T1000 (cell line): ENCODE measurements around the gene TTLL5.
"Not testable (repeated sequence)": the region's sequence is repeated elsewhere in the genome, so short reads cannot be mapped to it uniquely, and the experiment has no call there.

ENCODE experiments used
- DNase-seq: peaks from one replicate; lab custom pipeline; 2025; ENCODE audit warnings: mixed read lengths; lab: John Stamatoyannopoulos, UW

The TTLL5 gene

DNA sequence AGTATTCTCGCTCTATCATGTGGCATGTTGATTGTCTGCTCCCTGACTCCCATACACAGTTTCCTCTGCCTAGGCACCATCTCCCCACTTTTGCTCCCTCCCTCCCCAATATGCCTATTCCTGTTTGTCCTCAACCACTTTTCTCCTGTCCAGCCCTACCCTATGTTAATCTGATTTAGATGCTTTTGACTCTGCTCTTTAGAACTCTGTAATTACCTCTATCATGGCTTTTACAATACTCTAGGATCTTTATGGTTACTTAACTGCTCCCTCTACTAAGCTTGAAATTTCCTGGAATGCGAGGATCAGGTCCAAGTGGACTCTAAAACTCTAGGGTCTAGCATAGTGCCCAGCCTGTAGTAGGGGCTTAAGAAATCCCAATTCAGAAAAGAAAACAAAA is 252.1 kb downstream of the TTLL5 start:
- DNase-seq = no peak

DNA sequence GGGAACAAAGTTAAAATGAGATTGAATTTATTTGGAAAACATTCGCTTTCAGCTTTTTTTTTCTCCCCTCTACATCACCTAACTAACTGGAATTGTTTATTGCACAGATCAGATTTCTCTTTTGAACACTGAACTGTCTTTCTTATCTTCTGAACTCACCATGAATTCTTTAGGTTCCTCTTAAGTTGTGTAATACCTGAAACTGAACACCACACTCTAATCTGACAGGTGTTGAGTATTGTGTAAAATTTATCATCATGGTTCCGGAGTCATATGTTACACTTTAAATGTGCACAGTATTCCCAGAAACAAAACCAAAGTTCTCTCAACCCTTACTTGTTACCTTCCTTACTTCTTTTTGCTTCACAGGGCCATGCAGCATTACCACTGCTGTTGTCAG is 254.0 kb downstream of the TTLL5 start:
- no peak for DNase-seq

DNA sequence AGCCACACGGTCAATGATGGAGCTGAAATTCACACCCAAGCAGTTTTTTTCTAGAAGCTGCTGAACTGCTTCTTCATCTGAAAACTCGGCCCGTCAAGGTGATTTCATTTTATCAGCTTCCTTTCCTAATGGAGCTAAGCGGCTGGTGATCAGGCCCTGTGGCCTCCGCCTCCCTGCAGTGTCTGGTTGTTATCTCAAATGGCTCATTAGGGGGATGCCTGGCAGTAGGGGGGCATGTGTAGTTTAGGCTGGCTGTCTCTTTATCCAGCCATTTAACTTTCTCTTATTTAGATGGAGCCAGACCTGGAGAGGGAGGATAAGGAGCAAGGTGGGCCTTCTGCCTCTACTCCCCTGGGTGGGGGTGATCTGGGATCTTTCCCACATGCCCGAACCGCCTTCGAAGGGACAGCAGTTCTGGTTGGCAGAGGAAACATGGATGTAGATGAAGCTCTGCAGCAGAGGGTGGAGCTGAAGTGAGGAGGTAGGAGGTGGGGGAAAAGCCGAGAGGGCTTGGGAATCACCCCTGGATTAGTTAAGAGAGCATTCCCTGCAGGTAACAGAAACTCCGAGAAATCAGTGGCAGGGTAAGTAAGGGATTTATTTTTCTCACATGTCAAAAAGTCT is 256.4 kb downstream of the TTLL5 start:
- no peak for DNase-seq

DNA sequence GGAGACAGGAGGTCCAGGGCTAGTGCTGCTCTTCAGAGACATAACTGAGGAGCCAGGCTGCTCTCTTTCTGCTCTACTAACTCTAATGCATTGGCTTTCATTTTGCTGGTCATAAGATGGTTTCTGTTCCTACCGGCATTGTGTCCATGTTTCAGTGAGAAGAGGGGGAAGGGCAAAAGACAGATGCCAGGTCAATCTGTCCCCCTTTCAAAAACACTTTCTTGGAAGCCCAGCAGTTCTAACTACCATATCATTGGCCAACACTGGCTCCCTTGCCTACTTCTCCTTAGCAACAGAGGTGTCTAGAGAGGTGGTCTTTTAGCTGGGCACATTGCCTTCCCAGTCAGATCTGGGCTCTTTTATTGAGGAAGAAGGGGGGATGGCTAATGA is 256.9 kb downstream of the TTLL5 start:
- DNase-seq = no peak

DNA sequence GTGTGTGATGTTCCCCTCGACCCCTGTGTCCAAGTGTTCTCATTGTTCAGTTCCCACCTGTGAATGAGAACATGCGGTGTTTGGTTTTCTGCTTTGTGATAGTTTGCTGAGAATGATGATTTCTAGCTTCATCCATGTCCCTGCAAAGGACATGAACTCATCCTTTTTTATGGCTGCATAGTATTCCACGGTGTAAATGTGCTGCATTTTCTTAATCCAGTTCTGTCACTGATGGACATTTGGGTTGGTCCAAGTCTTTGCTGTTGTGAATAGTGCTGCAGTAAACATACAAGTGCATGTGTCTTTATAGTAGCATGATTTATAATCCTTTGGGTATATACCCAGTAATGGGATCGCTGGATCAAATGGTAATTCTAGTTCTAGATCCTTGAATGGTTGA is 259.4 kb downstream of the TTLL5 start:
- not testable (repeated sequence) for DNase-seq

DNA sequence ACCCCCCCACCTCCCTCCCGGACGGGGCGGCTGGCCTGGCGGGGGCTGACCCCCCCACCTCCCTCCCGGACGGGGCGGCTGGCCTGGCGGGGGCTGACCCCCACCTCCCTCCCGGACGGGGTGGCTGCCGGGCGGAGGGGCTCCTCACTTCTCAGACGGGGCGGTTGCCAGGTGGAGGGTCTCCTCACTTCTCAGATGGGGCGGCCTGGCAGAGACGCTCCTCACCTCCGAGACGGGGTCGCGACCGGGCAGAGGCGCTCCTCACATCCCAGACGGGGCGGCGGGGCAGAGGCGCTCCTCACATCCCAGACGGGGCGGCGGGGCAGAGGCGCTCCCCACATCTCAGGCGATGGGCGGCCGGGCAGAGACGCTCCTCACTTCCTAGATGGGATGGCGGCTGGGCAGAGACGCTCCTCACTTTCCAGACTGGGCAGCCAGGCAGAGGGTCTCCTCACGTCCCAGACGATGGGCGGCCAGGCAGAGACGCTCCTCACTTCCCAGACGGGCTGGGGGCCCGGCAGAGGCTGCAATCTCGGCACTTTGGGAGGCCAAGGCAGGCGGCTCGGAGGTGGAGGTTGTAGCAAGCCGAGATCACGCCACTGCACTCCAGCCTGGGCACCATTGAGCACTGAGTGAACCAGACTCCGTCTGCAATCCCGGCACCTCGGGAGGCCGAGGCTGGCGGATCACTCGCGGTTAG is 264.2 kb downstream of the TTLL5 start:
- DNase-seq = not testable (repeated sequence)

DNA sequence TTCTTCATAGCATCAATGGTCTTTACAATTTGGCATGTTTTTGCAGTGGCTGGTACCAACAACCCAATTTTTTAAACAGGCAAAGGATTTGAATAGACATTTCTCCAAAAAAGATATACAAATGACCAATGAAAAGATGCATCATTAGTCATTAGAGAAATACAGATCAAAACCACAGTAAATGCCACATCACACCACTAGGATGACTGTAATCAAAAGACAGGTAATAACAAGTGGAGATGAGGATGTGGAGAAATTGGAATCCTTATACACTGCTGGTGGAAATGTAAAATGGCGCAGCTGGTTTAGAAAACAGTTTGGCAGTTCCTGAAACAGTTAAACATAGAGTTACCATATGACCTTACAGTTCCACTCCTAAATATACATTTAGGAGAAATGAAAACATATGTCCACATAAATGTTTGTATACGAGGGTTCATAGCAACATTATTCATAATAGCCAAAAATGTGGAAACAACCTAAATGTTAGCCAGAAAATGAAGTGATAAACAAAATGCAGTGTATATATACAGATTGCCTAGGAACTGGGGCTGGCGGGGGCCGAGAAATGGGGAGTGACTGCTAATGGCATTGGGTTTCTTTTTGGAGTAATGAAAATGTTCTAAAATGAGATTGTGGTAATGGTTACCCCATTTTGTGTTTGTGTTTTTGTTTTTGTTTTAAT is 265.5 kb downstream of the TTLL5 start:
- no peak for DNase-seq

DNA sequence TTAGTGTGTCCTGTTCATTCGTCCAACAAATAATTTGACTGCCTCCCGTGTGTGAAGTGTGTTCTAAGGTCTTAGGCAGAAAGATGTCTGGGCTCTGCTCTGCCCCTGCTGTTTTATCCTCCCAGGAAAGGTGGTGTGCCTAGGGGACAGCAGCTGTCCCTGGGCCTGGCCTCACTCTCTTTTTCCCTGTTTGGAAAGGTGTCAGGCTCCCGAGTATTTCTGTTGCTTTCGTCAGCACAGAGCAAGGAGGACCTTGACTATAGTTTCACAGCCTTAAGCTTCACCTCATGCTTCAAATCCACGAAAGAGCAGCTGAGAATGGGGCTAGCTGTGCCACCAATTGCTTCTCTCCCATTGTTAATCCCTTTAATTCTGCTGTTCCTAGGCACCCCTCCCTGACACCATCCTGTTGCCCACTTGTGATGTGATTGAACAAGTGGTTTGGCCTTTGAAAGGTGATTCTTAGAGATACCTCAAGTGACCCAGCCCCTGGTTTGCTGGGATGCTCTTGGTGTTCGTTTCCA is 266.6 kb downstream of the TTLL5 start:
- DNase-seq = no peak

DNA sequence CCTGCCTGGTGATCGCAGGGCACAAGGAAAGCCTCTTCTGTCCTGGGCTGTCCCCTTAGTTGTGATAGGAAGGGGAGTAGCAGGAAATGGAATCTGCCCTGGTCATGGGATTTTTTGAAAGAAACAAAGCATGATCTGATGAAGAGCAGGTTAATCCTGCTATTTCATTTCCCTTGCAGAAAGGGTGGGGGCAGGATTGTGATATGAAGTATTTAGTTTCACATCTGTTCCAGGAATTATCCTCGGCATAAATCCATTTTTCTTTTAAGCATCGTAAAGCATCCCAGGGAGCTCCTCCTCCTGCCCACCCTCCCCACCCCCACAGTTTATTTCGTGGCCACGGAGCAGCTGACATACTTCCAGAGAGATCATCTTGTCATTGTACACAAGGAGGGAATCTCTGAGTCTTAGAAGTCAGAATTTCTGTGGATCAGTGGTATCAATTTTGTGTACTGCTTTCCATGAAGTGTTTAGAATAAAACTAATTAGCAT is 267.7 kb downstream of the TTLL5 start:
- DNase-seq = no peak

DNA sequence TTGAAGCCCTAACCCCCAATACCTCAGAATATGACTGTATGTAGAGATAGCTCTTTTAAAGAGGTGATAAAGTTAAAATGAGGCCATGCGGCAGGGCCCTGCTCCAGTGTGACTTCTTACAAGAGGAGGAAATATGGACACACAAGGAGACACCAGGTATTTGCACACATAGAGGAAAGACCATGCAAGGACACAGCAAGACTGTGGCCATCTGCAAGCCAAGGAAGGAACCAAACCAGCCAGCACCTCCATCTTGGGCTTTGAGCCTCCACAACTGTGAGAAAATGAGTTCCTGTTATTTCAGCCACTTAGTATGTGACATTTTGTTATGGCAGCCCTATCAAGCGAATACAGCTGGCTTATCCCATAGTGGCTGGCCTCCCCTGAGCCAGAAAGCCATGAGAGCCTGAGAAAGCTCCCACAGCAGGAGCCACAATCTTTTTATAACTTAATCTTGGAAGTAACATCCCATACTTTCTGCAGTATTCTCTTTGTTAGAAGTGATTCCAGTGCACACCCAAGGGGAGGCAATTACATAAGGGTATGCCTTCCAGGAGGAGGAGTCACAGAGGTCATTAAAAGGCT is 272.8 kb downstream of the TTLL5 start:
- no peak for DNase-seq

DNA sequence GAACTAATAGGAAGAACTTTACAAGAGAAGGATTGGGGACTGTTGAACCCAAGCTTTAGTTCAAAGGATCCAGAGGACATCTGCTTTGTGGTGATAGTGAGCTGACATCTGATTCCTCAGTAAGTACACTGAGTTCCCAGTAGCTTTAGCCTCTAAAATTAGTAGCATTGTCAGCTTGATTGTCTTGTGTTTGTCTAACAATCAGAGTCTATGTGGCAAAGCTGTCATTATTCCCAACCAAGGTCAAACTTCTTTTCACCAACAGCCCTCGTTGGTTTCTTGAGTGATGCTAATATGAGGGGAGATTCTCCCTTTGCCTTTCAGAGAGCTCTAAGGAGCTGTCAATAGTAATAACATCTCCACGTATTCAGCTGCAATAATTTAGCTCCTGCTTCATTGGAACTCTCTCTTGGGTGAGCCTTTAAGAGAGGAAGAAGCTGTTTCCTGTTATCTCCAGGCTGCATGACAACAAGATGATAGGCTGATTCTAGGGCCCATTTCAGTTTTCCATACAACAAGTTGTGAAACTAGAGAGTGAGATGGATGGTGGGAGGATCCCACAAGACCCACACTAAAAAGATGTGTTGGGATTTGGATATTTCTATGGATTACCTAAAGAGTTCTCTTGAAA is 274.1 kb downstream of the TTLL5 start:
- no peak for DNase-seq

DNA sequence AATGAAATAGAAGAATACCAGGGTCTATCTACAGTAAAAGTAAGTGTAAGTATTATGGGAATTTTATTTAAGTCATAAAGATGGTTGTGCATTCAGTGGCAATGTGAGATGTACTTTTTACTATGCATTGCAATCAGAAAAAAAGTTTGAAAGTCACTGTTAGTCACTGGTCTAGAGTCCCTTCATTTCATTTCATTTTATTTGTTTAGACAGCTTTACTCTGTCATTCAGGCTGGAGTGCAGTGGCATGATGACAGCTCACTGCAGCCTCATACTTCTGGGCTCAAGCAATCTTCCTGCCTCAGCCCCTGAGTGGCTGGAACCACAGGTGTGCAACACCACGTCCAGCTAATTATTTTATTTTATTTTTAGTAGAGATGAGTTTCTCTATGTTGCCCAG is 278.2 kb downstream of the TTLL5 start:
- no peak for DNase-seq

DNA sequence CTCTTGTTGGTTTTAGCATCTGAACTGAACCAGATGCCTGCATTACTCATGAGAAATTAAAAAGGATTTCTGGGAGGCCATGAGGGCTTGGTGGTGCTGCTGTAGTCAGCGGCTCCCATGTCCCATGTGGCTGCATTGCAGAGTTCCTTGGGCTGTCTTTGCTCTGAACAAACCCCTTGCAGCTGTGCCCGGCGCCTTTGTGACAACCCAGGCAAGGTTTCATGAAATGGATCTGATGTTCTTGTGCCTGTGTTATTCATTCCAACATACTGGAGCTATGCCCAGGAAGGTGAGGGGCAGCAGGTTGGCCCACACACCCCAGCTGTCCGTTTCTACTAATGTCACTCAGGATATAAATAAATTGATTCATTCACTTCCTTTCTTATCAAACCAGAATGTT is 280.0 kb downstream of the TTLL5 start:
- DNase-seq = no peak

DNA sequence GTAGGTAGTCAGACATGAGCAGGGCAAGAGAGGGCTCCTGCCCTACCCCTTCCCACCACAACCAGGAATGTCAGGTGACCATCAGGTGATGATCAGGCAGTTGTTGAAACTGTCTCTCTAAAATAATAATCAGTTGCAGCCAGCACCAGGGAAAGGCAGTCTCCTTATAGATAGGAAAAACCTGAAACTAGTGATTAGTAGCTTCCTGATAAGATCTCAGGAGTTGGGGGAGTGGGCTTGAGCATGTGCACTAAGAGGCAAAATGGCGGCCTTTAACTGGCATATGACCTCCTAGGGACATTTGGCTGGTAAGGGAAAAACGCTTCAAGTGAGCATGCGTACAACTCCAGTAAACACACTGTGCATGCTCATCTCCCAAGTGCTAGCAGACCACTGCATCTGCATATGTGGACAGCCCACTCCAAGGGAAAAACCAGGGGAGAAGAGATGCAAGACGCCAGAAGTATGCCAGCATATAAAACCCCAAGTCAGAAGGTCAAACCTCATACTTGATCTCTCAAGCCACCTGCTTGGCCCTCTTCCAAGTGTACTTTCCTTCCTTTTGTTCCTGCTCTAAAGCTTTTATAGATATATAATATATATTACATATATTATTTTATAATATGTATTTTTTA is 283.7 kb downstream of the TTLL5 start:
- no peak for DNase-seq

DNA sequence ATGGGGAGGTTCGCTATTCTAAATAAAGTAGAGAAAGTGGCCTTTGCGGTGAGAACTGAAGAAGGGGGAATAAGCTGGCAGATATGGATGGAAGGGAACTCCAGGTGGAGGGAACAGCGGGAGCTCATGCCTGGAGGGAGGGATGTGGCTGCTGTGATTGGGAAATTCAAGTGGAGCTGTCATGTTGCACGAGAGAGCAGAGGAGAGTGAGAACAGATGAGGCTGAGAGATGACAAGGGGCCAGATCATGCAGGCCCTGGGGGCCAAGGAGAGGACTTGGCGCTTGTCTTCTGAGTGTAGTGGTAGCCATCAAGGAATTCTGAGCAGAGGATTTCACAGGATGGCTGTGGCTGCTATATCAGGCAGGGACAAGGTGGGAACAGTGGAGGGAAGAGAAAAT is 285.7 kb downstream of the TTLL5 start:
- no peak for DNase-seq

DNA sequence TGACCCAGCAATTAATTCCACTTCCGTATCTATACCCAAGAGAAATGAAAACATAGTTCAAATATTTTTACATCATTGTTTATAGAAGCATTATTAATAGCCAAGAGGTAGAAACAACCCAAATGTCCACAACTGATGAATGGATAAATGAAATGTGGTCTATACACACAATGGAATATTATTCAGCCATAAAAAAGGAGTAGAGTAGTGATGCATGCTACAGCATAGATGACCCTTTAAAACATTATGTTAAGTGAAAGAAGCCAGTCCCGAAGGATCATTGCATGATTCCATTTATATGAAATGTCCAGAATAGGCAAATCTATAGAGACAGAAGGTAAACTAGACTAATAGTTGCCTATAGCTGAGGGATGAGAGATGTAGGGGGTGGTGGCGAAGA is 291.4 kb downstream of the TTLL5 start:
- no peak for DNase-seq

DNA sequence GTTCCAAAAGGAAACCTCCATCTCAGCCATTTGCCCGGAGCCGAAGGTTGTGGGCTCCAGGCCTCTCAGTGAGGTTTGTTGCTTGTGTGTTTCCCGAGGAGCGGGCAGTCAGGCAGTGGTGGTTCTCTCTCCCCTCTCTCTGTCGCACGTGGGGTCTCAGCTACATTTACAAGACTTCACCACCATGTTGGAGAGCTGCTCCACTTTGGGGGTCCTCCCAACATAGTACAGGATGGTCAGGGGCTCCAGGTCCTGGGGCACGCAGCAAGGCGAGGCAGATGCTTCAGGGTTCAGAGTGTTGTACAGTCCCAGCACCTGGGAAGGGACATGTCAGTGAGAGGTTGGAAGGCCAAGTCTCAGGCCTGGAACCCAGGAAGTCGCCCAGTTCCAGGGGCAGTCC is 298.0 kb downstream of the TTLL5 start:
- no peak for DNase-seq

DNA sequence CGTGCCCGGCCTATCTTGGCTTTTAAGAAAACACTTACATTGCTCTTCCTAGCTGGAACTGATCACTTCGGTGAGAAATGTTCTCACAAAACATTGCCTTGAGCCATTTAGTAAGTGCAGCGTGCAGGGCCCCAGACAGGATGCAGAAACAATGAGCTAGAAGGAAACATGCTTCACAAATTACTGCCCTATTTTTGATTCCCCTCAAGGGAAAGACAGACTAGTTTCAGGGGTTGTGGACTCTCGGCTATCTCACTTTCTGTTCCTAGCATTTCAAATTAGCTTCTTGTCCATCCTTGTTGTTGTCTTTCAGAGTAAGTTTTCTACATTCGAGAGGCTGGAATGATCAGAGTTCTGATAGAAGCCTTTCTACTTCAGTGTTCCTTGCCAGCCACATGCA is 299.2 kb downstream of the TTLL5 start:
- no peak for DNase-seq

DNA sequence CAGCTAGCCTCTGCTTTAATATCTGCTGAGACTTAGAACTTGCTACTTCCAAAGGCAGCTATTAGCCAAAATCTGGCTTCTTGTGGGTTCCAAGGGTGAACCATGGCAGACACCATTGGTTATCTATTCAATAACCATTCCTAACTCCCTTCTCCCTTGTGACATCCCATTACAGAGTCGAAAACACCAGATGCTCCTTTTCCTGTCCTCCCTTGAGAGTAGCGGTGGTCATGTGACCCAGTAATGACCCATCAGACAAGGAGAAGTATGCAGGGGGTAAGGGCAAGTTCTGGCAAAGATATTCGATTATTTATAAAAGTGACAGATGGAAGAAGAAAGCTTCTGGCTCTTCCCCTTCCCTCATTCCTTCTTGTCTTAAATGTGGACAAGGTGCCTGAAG is 300.6 kb downstream of the TTLL5 start:
- DNase-seq = no peak

DNA sequence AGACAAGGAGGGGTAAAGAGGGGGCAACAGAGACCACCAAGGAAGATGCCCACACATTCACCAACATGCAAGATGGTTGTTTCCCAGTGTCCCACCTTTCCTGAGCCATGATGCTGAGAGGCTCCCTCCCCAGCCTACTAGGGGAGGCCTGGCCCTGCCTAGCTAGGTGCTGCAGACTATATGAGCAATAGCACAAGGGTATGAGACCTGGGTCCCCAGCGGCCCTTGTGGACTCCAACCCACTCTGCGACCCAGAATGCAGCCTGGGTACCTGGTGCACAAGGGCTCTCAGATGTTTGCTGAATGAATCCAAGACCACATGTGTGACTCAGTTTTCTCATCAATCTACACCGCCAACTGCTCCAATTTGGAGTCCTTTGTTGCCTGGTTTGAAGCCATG is 306.8 kb downstream of the TTLL5 start:
- no peak for DNase-seq

DNA sequence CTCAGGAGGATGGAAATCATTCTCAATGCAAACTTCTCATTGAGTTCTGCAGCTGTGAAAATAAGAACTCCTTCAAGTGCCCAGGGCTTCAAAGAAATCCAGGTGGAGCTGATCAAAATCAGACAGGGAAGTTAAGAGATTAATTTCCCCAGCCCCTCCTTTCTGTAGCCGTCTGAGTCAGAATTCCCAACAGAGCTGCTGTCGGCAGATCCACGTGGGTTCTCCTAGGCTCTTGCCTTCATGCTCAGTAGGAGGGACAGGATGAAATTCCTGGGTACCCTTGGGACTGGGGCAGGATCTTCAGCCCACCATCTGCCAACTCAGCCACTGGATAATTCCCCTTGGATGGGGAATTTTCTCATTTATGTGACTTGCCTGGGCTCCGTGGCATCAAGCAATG is 307.4 kb downstream of the TTLL5 start:
- peak; percentile 51 for DNase-seq

DNA sequence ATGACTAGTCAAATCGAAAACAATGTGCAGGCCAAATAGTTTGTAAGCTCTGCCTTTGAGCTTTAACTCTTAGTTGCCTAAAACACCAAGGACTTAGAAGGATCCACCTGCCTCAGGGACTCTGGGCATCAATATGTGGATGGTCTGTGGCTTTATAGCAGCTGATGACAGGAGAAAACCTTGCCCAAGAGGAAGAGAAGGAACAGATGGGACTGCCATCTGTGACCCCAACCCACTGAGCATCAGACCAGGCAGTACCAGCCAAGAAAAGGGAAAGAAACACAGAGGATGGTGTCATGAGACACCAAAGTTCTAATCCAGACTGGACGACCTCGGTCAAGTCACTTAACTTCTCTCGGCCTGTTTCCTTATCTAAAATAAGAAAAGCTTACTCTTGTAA is 308.1 kb downstream of the TTLL5 start:
- DNase-seq = no peak
